ENCODE data around the gene ATP2B2.

Gene ATP2B2

DNA sequence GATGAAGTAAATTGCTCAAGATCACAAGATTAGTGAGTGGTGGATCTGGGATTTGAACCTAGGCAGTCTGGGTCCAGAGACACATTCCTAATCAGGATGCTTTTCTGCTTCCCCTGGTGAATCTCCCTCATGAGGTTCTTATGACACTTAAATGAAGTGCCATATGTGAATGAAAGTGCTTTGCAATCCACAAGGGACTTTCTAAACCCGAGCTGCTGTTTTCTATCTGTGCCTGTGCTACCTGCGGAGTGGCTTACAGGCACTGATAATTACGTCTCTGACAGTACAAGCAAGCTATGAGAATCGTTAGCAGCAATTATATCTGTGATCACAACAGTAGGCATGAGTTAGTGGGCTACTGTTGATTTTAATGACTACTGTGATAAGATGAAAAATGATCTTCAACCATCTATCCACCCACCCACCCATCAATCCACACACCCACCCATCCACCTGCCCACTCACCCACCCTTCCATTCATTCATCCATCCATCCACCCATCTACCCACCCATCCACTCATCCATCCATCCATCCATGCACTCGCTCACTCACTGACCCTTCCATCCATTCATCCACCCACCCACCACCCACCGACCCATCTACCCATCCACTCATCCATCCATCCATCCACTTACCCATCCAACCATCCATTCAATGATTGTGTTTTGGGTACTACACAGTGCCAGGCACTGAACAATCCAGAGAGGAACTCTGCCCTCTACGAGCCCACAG is 51.8 kb downstream of the ATP2B2 start:
- no peak overlapping the region for H3K4me3 ChIP-seq
- DNase-seq (ENCODE audit: low spot score), result no peak
- H3K27ac ChIP-seq, result no peak overlapping the region
- no peak for TF ChIP-seq CTCF (IDR thresholded peaks at IDR 0.05)

DNA sequence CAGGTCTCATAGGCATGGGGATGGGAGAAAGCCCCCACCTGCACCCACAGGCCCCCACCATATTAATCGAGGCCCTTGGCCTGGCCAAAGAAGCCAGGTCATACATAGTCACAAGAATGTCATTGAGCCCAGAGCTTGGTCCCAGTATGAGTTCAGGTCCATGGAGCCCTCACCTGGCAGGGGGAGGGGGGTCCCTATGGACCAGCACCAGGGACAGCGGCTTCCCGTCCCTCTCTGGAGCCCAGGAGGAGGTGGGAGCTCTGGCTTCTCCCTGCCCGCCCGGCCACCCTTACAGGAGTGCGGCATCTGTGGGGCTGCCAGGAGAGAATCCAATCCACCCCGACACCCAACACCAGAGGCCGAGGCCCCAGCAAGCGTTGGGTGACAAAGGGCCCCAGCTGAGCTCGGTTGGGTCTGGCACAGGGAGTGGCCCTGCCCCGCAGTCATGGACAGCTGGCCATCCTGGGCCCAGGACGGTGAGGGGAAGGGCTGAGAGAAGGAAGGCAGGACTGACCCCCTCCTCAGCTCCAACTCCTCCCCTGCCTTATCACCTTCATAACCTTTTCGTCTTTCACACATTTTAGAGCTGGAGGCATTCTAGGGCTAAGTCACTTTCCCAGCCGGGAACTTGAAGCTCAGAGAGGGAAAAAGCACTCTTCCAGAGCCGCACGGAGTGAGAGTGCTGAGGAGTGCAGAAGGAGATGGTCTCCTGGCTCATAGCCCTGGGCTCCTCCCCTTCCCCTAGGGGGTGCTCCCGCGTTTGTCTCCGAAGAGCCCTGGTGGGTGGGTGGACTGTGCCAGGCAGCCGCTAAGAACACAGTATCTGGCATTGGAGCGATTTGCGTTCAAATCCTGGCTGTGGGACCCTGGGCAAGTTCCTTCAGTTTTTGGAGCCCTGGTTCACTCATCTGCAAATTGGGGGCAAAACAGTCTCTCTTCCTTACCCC is 54.6 kb downstream of the ATP2B2 start:
- TF ChIP-seq CTCF (IDR thresholded peaks at IDR 0.05), result no peak

GRCh38 chr3:10449436-10449835 is 56.0 kb downstream of the ATP2B2 start:
- no peak overlapping the region for H3K4me3 ChIP-seq
- no peak overlapping the region for H3K27ac ChIP-seq
- no peak for TF ChIP-seq CTCF (IDR thresholded peaks at IDR 0.05)
- DNase-seq (ENCODE audit: low spot score), result no peak

More for the DNA sequence above, 54.6 kb downstream of the ATP2B2 start:
- Histone ChIP-seq H3K27ac (no peak overlapping the region), H3K4me3 (no peak overlapping the region)
- no peak for DNase-seq (ENCODE audit: low spot score)

DNA sequence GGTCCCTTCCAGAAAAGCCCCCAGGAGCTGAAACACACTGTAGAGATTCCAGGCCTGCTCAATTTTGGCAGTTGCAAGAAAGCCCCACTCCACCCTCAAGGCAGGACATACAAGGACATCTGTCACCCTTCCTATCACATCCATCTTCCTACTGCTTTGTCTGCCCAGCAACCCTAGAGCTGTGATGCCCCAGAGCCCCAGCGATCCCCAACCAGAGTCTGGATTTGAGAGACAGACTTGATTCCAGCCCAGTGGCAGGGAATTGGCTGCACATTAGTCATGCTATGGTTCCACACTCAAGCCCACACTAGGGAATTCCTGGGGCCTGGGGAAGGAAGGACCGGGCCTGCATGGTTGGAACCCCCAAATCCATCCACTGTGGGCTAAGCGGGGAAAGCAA is 56.8 kb downstream of the ATP2B2 start:
- H3K27ac ChIP-seq, result no peak overlapping the region
- H3K4me3 ChIP-seq, result no peak overlapping the region
- no peak for TF ChIP-seq CTCF (IDR thresholded peaks at IDR 0.05)
- DNase-seq (ENCODE audit: low spot score), result no peak

DNA sequence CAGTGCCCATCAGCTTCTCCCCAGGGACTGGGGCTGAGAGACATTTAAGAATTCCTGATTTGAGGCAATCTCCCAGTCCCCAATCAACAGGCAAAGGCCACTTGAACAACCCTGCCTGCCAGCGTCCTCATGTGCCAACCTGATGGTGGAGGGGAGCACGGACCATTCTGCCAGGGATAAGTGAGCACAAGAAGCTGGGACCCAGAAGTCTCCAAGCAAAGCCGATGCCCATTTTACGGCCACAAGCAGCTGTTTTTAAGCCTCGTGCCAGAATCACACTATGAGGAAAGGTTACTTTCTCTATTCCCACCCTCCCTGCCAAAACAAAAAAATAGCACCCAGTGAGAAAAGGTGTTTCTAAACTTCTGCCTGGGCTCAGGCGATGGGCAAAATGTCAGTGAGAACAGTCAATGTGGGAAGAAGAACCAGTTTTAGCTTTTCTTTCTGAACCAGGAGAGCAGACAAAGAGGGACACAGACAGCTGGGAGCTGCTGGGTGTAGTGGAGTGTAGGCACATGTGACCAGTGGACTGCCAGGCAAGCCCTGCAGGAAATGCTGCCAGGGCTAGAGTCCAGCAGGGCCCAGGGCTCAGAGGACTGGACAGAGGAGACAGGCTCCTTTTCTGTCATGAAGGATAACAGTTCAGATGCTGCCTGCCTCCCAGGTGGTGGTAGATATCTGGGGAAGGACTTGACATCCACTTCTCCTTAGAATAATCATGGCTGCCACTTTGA is 57.7 kb downstream of the ATP2B2 start:
- no peak overlapping the region for H3K27ac ChIP-seq
- DNase-seq (ENCODE audit: low spot score), result no peak
- H3K4me3 ChIP-seq, result no peak overlapping the region
- no peak for TF ChIP-seq CTCF (IDR thresholded peaks at IDR 0.05)

DNA sequence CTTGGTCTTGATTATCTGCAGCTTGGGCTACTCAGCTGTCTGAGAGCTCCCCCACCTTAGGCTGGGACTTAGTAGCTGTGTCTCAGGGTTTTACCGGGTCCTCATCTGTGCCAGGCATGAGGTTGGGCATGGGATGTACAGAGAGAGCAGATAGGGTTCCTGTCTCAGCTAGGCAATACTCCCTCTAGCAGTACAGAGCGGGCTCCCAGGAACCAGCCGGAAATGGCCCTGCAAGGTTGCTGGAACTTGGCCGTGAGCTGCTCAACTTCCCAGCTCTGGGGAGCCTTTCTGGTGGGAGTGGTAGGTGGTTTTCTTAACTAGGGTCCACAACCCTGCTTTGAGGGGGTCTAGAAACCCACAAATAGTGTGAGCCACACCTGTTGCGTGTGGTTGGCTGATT is 58.3 kb downstream of the ATP2B2 start:
- TF ChIP-seq CTCF (IDR thresholded peaks at IDR 0.05), result no peak
- Histone ChIP-seq H3K4me3 (no peak overlapping the region), H3K27ac (no peak overlapping the region)
- DNase-seq (ENCODE audit: low spot score), result no peak

Measured in coronary artery (tissue), 2 donors.